ENCODE data around the gene TBX15.

TBX15 gene

DNA sequence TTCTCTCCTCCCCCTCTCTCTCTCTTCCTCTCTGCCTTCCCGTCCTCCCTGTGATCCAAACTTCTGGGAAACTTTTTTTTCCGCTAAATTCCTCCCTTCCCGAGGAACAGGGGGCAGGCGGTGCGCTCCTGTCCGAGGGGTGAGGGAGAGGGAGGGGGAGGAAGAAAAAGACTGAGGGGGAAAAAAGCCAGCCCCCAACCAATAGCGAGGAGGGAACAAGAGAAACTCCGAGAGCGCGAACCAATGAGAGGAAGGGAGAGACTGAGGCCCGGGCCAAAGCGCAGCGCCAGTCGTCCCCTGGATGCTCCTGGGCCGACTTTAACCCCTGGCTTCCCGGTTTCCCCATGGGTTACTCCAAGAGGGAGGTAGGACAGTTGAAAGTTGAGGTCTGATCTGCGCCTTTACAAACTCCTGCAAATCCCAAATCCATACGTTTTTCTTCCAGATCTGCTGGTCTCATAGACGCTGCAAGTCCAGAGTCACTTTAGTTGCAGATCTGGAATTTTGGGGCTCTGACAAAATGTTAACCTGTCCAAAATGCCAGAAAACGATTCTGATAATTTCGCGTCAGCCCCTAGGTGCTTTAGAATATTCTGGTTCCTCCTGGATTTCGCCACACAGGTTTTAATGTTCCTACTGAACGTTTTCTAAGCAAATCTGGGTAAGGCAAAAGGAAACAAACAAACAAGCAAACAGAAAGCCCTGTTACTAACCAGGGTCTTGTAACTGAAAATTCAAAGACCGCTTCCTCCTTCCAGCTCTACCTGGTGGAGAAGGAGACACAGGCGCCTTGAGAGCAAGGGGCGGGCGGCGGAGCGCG is at the start of gene TBX15:
Gene TBX15 (minus strand): TSS at position 158 of the 820 bp plus-strand sequence. CDS start 548 bp downstream, outside the sequence.
- no peak for DNase-seq

- no peak for DNase-seq
Measured at GRCh38 chr1:119034359-119034758, 46.2 kb upstream of the TBX15 start.

GRCh38 chr1:119032986-119033385 is 44.8 kb upstream of the TBX15 start:
- no peak for DNase-seq

GRCh38 chr1:119027759-119028158 is 39.6 kb upstream of the TBX15 start:
- DNase-seq: no peak

DNA sequence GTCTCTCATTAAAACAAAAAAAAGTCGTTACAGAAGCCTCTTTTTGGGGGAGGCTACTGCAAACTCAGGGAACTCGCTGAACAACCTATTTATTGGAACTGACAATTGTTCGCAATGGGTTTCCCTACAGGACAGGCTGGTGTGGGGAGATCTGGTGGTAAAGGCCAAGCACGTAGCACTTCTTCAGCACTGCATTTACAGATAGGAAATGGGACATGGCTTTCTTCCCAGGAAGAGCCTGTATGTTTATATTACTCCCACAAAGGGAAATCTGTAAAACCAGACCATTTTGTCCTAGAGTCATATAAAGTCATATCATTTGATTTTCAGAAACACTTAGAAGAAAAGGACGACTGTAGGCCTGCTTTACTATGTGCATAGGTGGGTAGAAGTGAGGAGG is 38.8 kb upstream of the TBX15 start:
- no peak for DNase-seq

- DNase-seq: no peak
Measured at GRCh38 chr1:119015547-119015946, 27.4 kb upstream of the TBX15 start.

DNA sequence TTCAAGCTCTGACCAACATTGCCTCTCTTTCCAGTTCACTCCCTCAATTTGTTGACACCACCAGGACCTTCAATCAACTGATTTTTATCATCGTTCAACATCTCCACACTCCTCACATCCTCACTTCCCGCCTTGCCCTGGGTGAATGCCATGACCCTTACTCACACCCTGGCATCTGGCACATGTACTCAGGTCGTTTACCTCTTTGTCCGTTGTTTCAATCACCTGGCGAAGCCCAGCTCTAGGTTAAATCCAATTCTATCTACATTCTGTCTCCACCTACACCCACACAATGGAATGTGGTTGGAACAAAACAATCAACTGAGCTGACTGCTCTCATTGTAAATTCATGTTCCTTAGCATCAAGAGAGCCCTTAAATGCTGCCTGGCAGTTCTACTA is 24.2 kb upstream of the TBX15 start:
- DNase-seq: no peak

DNA sequence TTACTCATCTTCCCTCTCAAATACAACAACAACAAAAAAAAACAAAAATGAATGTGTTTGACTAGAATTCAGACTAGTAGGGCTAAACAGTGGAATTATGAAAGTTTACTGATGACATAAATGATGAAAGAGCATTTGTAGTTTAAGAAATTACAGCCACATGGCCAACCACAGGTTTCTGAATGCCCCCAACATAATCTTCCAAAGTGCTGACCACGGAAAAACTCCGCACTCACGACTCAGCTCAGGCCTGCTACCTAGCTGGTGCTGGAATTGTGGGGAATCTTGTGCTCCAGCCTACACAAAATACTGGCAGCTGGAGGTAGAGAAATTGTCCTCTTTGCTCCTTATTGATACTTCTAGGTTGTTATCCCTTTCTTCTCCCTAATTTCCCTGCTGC is 23.6 kb upstream of the TBX15 start:
- no peak for DNase-seq

DNA sequence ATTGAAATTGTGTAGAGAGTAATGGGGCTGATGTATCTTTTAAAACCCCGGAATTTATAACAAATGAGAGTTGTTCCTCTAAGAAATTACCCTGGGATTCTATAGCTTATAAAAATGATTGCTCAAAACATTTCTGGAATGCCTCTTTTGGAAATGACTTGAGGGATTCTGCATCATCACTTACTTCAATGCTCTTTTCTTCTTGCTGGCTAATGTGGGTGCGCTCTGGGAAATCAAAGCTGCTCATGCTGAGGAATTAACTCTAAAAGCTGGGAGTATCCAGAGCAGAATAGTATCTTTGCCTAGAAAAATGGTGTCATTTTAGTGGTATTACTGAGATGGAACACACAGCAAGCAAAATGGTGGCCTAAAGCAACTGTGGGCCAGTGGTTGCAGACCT is 23.0 kb upstream of the TBX15 start:
- no peak for DNase-seq

- no peak for DNase-seq
Measured at GRCh38 chr1:119010201-119010600, 22.1 kb upstream of the TBX15 start.

- no peak for DNase-seq
Measured at GRCh38 chr1:119009312-119009655, 21.1 kb upstream of the TBX15 start.

- DNase-seq: peak; percentile 81
Measured at GRCh38 chr1:119008483-119009311, 20.6 kb upstream of the TBX15 start.

GRCh38 chr1:119007670-119008482 is 19.7 kb upstream of the TBX15 start:
- no peak for DNase-seq

- DNase-seq: no peak
Measured at GRCh38 chr1:119007339-119007669, 19.2 kb upstream of the TBX15 start.

- no peak for DNase-seq
Measured at GRCh38 chr1:119006406-119007279, 18.5 kb upstream of the TBX15 start.

DNA sequence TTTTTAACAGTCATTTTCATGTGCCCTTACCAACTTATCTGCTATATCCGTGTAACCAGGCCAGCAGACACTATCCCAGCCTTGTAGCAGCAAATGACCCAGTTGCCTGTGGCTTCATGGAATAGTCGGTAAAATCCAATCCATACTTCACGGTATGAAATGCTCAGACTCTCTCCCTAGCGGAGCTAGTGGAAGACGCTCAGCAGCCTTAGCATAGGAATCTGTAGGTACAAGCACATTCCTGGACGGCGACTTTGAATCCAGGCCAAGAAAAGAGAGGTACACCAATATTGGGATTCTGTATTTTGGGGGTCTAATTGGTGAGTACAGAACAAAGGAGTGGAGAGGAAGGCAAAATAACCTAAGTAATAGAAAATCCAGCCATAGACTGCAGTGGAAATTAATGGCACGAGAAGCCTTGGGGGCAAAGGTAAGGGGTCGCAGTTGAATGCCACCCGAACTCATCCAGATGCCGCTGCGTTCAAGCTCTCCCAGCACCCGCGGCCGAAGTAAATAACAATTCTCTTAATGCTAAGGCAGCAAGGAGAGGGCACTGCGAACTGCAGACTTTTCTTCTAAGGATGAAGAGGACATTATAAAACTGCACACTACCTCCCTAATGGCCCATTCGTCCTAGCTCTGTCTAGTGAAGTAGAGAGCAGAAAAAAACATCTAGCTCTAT is 17.7 kb upstream of the TBX15 start:
- DNase-seq: no peak

DNA sequence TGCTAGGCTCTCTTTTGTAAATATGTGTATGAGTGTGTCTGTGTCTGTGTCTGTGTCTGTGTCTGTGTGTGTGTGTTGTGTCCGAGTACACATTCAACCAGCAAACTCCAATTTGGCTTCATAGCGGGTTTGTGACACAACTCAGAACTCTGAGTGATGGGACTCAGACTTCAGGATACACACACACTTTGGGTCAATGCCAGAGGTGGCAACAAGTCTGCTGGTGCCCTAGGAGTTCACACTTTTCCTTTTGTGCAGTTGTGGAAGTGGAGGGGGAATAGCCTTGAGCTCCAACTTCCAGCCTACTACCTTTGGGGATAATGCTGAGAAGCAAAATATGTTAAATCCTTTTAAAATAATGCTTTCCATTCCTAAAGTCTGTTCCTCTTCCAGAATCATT is 16.6 kb upstream of the TBX15 start:
- DNase-seq: no peak

- no peak for DNase-seq
Measured at GRCh38 chr1:119004129-119004527, 16.0 kb upstream of the TBX15 start.

DNA sequence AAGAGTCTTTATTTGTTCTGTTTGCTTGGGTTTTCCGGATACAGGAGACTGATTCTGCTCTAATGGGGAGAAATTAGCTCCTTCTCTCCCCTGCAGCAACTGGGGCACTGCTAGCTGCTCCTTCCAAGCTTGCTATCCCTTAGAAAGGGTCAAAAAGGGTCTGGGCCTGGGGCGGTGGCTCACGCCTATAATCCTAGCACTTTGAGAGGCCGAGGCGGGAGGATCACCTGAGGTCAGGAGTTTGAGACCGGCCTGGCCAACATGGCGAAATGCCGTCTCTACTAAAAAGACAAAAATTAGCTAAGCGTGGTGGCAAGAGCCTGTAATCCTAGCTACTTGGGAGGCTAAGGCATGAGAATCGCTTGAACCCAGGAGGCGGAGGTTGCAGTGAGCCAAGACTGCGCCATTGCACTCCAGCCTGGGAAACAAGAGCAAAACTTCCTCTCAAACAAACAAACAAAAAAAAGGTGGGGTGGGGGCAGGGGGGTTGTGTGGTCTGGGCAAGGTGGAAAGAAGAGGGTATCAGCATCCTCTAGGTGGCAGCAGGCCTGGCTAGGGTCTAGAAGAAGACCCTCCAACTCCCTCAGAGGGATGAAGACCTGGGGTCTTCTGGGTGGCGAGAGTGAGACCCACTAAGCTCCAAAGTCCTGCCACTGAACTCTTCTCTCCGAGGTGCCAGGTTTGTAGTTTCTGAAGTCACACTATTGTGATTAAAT is 15.4 kb upstream of the TBX15 start:
- no peak for DNase-seq

DNA sequence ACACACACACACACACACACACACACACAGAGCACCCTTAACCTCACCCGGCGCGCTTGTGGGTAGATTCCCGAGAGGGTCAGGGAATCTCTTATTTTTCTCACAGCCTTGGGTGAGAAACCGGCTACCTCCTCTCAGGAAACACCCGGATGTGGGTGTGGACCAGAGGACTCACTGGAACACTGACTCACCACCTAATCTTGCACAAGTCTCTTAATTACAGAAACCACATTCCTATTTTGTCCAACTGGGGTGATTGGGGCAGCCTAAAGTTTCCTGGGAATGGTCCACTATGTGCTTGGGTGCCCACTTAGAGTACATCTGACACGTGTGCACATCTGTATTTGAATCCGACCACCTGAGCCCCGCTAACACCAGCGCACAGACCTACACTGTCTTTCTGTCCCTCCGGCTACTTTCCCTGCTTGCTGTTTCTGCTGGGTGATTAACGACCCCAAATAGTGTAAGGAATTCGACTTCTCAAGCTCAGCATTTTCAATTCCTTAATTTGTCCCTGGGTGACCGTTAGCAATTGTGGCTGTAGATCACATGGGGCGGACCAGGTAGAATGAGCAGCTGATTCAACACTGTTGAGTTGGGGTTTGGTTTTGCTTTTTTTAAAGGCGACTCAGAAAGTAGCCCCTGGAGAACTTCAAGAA is 14.0 kb upstream of the TBX15 start:
- DNase-seq: peak; percentile 70

All from OCI-M1 (cell line).